Cerebellar nuclear complex (tissue), 1 donor: Measurements from ENCODE around the gene TSPAN9.

Experiments used
- DNase-seq, 2 experiments: peaks; one replicate each; lab custom pipeline; 2025; lab: John Stamatoyannopoulos, UW

Gene TSPAN9

GRCh38 chr12:3164454-3165077, 87.4 kb downstream of the TSPAN9 start:
- no peak for DNase-seq

- no peak for DNase-seq
These were observed 88.2 kb downstream of the TSPAN9 start for GRCh38 chr12:3165078-3165980.

GRCh38 chr12:3167636-3168035, 90.5 kb downstream of the TSPAN9 start:
- no peak for DNase-seq

- DNase-seq = peak; percentile 69 to 78
These were observed 91.3 kb downstream of the TSPAN9 start for GRCh38 chr12:3168223-3169221.

GRCh38 chr12:3170423-3171194, 93.4 kb downstream of the TSPAN9 start:
- DNase-seq = no peak

- no peak for DNase-seq
These were observed 94.0 kb downstream of the TSPAN9 start for GRCh38 chr12:3171195-3171591.

GRCh38 chr12:3172124-3173007, 95.2 kb downstream of the TSPAN9 start:
- DNase-seq = no peak

- DNase-seq = no peak
These were observed 95.9 kb downstream of the TSPAN9 start for GRCh38 chr12:3173008-3173553.

GRCh38 chr12:3173912-3174311, 96.7 kb downstream of the TSPAN9 start:
- no peak for DNase-seq

- DNase-seq = no peak
These were observed 98.1 kb downstream of the TSPAN9 start for GRCh38 chr12:3175238-3175637.

GRCh38 chr12:3176754-3177153, 99.6 kb downstream of the TSPAN9 start:
- DNase-seq = no peak

GRCh38 chr12:3177778-3178425, 100.7 kb downstream of the TSPAN9 start:
- DNase-seq = no peak

- DNase-seq = no peak
These were observed 101.6 kb downstream of the TSPAN9 start for GRCh38 chr12:3178671-3179313.

- no peak for DNase-seq
These were observed 102.6 kb downstream of the TSPAN9 start for GRCh38 chr12:3179731-3180130.

- no peak for DNase-seq
These were observed 105.2 kb downstream of the TSPAN9 start for GRCh38 chr12:3182426-3182825.

GRCh38 chr12:3184485-3184884, 107.3 kb downstream of the TSPAN9 start:
- DNase-seq = no peak

- no peak for DNase-seq
These were observed 108.2 kb downstream of the TSPAN9 start for GRCh38 chr12:3185260-3185870.

- no peak for DNase-seq
These were observed 109.5 kb downstream of the TSPAN9 start for GRCh38 chr12:3186546-3187215.
